OCI-LY1 (cell line): Measurements from ENCODE around the gene BLMH.

Experiments used
- H2AFZ ChIP-seq: fragments of 200-600 bp; sonication (generic), shearing (Covaris generic); 2 replicates; pipeline ENCODE4 v1.6.0; 2014; ENCODE audit warnings: antibody characterized with exemption, mild to moderate bottlenecking, low read length
- H3F3A ChIP-seq: fragments of 200-600 bp; sonication (generic), shearing (Covaris generic); 2 replicates; pipeline ENCODE4 v1.6.0; 2014; ENCODE audit warnings: mild to moderate bottlenecking, antibody characterized with exemption, low read length, moderate library complexity; ENCODE audit not compliant: insufficient read depth
- H3K27ac ChIP-seq: fragments of 200-600 bp; sonication (generic); 2 replicates; pipeline ENCODE4 v1.5.1; 2014; ENCODE audit warnings: low read length, mixed run types, mild to moderate bottlenecking, low read depth; ENCODE audit not compliant: poor library complexity, severe bottlenecking
- H3K27me3 ChIP-seq: fragments of 200-600 bp; sonication (generic); 2 replicates; pipeline ENCODE4 v1.6.0; 2014; ENCODE audit warnings: antibody characterized with exemption, mild to moderate bottlenecking, low read length, moderate library complexity; ENCODE audit not compliant: insufficient read depth
- H3K36me3 ChIP-seq: fragments of 200-600 bp; sonication (generic); 2 replicates; pipeline ENCODE4 v1.6.1; 2014; ENCODE audit warnings: mild to moderate bottlenecking, antibody characterized with exemption, low read length, moderate library complexity, mixed read lengths; ENCODE audit not compliant: insufficient read depth
- H3K4me1 ChIP-seq: fragments of 200-600 bp; sonication (generic); 2 replicates; pipeline ENCODE4 v1.5.1; 2014; ENCODE audit warnings: mild to moderate bottlenecking, low read length, moderate library complexity; ENCODE audit not compliant: insufficient read depth, severe bottlenecking
- H3K4me2 ChIP-seq: fragments of 200-600 bp; sonication (generic), shearing (Covaris generic); 2 replicates; pipeline ENCODE4 v1.6.1; 2014; ENCODE audit warnings: low read length
- H3K4me3 ChIP-seq: fragments of 200-600 bp; sonication (generic); 2 replicates; pipeline ENCODE4 v1.5.1; 2014; ENCODE audit warnings: low read length, low read depth, mild to moderate bottlenecking, mixed read lengths; ENCODE audit not compliant: poor library complexity, severe bottlenecking
- H3K79me2 ChIP-seq: fragments of 200-600 bp; shearing (Covaris generic); 2 replicates; pipeline ENCODE4 v1.6.1; 2016; ENCODE audit warnings: mixed run types, low read length, mixed read lengths; ENCODE audit not compliant: insufficient read depth
- H3K9ac ChIP-seq: fragments of 200-600 bp; sonication (generic), shearing (Covaris generic); 2 replicates; pipeline ENCODE4 v1.6.1; 2014; ENCODE audit warnings: mild to moderate bottlenecking, low read length, mixed read lengths
- H3K9me2 ChIP-seq: fragments of 200-600 bp; sonication (generic), shearing (Covaris generic); 2 replicates; pipeline ENCODE4 v1.6.1; 2014; ENCODE audit warnings: low read depth, mild to moderate bottlenecking, low read length, mixed read lengths
- H3K9me3 ChIP-seq: fragments of 200-600 bp; shearing (Covaris generic); 2 replicates; pipeline ENCODE4 v1.6.1; 2014; ENCODE audit warnings: low read length, mixed read lengths
- H4K20me1 ChIP-seq: fragments of 200-600 bp; sonication (generic), shearing (Covaris generic); 2 replicates; pipeline ENCODE4 v1.6.0; 2016; ENCODE audit warnings: mild to moderate bottlenecking, low read length; ENCODE audit not compliant: insufficient read depth
- EZH2 ChIP-seq: fragments of 200-600 bp; sonication (generic), shearing (Covaris generic); IDR thresholded peaks from 2 replicates; pipeline ENCODE4 v1.8.0; 2017; ENCODE audit warnings: borderline replicate concordance, mixed run types, mild to moderate bottlenecking, antibody characterized with exemption, low read length, moderate library complexity, mixed read lengths
- TF ChIP-seq, protein P1 (sequence below): fragments of 200-600 bp; sonication (generic), shearing (Covaris generic); IDR thresholded peaks from 2 replicates; pipeline ENCODE4 v1.5.1; 2017; ENCODE audit warnings: mild to moderate bottlenecking, antibody characterized with exemption, low read length, moderate library complexity, mixed read lengths

Gene BLMH

DNA sequence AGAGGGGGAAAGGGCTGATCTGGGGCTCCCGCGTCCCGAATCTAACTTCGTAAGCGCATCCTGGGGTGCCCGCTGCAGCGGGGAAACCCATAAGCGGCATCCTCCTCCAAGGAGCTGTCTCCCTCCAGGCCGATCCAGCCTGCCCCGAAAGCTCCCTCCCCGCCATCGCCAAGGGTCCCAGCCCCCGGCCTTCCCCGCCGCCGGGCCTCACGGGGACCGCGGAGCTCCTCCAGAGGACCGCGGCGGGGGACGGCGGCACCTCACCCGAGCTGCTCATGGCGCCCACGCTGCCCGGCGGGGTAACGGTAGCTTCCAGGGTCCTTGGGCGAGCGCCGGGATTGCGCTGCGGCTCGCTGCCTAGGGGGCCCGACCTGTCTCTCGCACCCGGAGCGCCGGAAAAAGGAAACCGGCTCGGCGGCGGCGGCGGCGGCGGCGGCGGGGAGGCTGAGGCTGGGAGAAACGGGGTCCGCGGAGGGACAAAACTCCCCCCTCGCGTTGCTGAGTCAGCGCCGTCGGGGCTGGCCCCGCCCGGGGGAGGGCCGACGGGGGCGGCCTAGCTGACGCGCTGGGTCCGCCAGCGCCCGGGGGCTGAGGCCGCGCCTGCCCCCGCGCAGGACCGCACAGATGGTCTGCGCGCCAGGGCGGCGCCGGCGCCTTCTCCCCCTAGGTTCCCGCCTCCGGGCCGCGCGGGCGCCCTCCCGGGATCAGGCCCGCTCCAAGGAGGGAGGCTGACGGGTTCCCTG, at the start of gene BLMH:
BLMH (minus strand) TSS at position 402 of the 743 bp plus-strand sequence; CDS start at position 277, 125 bp downstream.
- no peak for TF ChIP-seq EZH2
- TF ChIP-seq, protein P1, sequence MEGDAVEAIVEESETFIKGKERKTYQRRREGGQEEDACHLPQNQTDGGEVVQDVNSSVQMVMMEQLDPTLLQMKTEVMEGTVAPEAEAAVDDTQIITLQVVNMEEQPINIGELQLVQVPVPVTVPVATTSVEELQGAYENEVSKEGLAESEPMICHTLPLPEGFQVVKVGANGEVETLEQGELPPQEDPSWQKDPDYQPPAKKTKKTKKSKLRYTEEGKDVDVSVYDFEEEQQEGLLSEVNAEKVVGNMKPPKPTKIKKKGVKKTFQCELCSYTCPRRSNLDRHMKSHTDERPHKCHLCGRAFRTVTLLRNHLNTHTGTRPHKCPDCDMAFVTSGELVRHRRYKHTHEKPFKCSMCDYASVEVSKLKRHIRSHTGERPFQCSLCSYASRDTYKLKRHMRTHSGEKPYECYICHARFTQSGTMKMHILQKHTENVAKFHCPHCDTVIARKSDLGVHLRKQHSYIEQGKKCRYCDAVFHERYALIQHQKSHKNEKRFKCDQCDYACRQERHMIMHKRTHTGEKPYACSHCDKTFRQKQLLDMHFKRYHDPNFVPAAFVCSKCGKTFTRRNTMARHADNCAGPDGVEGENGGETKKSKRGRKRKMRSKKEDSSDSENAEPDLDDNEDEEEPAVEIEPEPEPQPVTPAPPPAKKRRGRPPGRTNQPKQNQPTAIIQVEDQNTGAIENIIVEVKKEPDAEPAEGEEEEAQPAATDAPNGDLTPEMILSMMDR, result no peak
- Histone ChIP-seq H3K9me3 (no peaks in the 10 kb centered on the region), H3K79me2 (peaks cover 25% of the 10 kb centered on the region), H3K4me1 (peaks cover 33% of the 10 kb centered on the region), H2AFZ (peak within 1 kb of the TSS; percentile 98), H3K4me3 (peak within 1 kb of the TSS; percentile 75), H3K9me2 (no peaks in the 10 kb centered on the region), H3K9ac (peak within 1 kb of the TSS; percentile 78), H3K36me3 (peaks cover 30% of the 10 kb centered on the region), H3K27ac (peak within 1 kb of the TSS; percentile 49), H4K20me1 (no peaks in the 10 kb centered on the region), H3K27me3 (no peaks in the 10 kb centered on the region), H3K4me2 (peak within 1 kb of the TSS; percentile 95), H3F3A (peaks cover 12% of the 10 kb centered on the region)

- H2AFZ ChIP-seq, result no peak overlapping the region
- H3K4me2 ChIP-seq, result no peak overlapping the region
Observed at GRCh38 chr17:30340801-30341356, 49.1 kb upstream of the BLMH start.

DNA sequence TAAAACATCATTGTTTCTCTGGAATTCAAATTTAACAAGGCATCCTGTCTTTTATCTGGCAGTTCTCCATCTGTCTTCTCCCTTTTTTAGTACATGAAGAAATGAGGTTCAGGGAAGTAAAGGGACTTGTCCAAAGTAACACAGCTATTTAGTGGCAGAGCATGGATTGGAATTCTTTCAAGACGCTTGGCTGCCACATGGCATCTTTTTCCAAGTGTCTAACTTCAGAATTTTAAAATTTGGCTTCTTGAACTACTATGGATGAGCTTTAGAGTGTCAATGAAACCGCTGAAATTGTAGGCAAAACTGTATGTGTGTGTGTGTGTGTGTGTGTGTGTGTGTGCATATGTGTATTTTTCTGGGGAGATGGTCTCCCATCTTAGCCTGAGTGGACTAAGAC, 47.3 kb upstream of the BLMH start:
- Histone ChIP-seq H3K9ac (no peak overlapping the region), H3K27me3 (no peaks in the 10 kb centered on the region), H2AFZ (no peak overlapping the region), H3F3A (no peaks in the 10 kb centered on the region), H3K9me3 (no peaks in the 10 kb centered on the region), H3K9me2 (no peaks in the 10 kb centered on the region), H3K4me2 (no peak overlapping the region), H4K20me1 (no peaks in the 10 kb centered on the region), H3K4me3 (no peak overlapping the region), H3K79me2 (no peaks in the 10 kb centered on the region), H3K27ac (no peak overlapping the region), H3K4me1 (peaks cover 22% of the 10 kb centered on the region), H3K36me3 (no peaks in the 10 kb centered on the region)
- TF ChIP-seq, protein P1, result no peak
- TF ChIP-seq EZH2, result no peak

More at GRCh38 chr17:30340801-30341356, 49.1 kb upstream of the BLMH start:
- Histone ChIP-seq H3K36me3 (no peaks in the 10 kb centered on the region), H3F3A (no peaks in the 10 kb centered on the region), H4K20me1 (no peaks in the 10 kb centered on the region), H3K9me2 (no peaks in the 10 kb centered on the region), H3K4me1 (peaks cover 23% of the 10 kb centered on the region), H3K9ac (no peak overlapping the region), H3K79me2 (no peaks in the 10 kb centered on the region), H3K9me3 (no peaks in the 10 kb centered on the region), H3K27me3 (no peaks in the 10 kb centered on the region), H3K4me3 (no peak overlapping the region), H3K27ac (no peak overlapping the region)
- TF ChIP-seq, protein P1, result no peak
- no peak for TF ChIP-seq EZH2
